K562 (cell line): ENCODE results near the gene ATP4B. TPM values are rescaled to one million over a fixed set of nuclear protein-coding genes. Genes with fewer than 3 reads are reported as not detected.

Experiments used
- ATAC-seq: fragments of 200-7000 bp; cut with Tn5 transposase; 3 replicates; pipeline ENCODE4 v1.9.1; 2020; ENCODE audit warnings: moderate library complexity
- BruUV-seq: library from RNA; stranded (reverse); fragments of 400-500 nt; replicated peaks from 2 replicates; lab custom pipeline; 2021; lab: Mats Ljungman, UMichigan
- CTCF ChIA-PET: fragments of 300-600 bp; formaldehyde crosslinking; extraction: SDS; loops from one replicate; lab custom pipeline; 2021; ENCODE audit warnings: low intra/inter-chr PET ratio; lab: Yijun Ruan, JAX
- POLR2A ChIA-PET: fragments of 300-600, 350-650 bp; sonication (Branson Sonifier 250); formaldehyde crosslinking; extraction: SDS; loops from one replicate; lab custom pipeline; 2021; ENCODE audit warnings: antibody characterized with exemption, inconsistent platforms; lab: Yijun Ruan, JAX
- DNase-seq, 4 experiments: peaks; one replicate each; pipeline versions ENCODE4 v3.0.0 to v3.0.0-alpha.2; 2011 to 2018; ENCODE audit warnings: low spot score in 3 of 4, mixed read lengths in 3 of 4; ENCODE audit errors: extremely low read depth in 1 of 4
- FAIRE-seq: peaks from 2 replicates; lab custom pipeline; 2011; peaks lifted over from hg19 to GRCh38; lab: Jason Lieb, UNC
- H2AFZ ChIP-seq: 2 replicates; pipeline ENCODE4 v1.6.0; 2011; ENCODE audit warnings: low read depth, low read length, control low read depth, inconsistent platforms
- H3K27ac ChIP-seq: fragments of 200-600 bp; 3 replicates; pipeline ENCODE4 v1.8.0; 2011; ENCODE audit warnings: low read depth, mild to moderate bottlenecking, control low read depth, inconsistent platforms, low read length, moderate library complexity, mixed read lengths; ENCODE audit errors: extremely low read depth
- H3K27me3 ChIP-seq, 2 experiments: fragments of 300-600 bp in 1 of 2; 2 replicates in 1 of 2; 3 replicates in 1 of 2; pipeline versions ENCODE4 v1.6.0 to v1.8.0; 2011; ENCODE audit warnings: inconsistent platforms in 2 of 2, low read length in 2 of 2, mild to moderate bottlenecking in 1 of 2, mixed read lengths in 1 of 2, moderate library complexity in 1 of 2; ENCODE audit not compliant: control insufficient read depth in 2 of 2, insufficient read depth in 2 of 2
- H3K36me3 ChIP-seq: fragments of 300-600 bp; 3 replicates; pipeline ENCODE4 v1.8.0; 2011; ENCODE audit warnings: mild to moderate bottlenecking, low read length, inconsistent platforms; ENCODE audit not compliant: control insufficient read depth, insufficient read depth
- H3K4me1 ChIP-seq, 2 experiments: fragments of 200-600 bp in 1 of 2; replicated peaks in 1 of 2; 2 replicates in 1 of 2; 3 replicates in 1 of 2; pipeline versions ENCODE4 v1.5.1 to v1.8.0; 2011; ENCODE audit warnings: inconsistent platforms in 2 of 2, low read length in 2 of 2, mild to moderate bottlenecking in 1 of 2, mixed read lengths in 1 of 2, moderate library complexity in 1 of 2; ENCODE audit not compliant: control insufficient read depth in 2 of 2, insufficient read depth in 2 of 2
- H3K4me2 ChIP-seq: 2 replicates; pipeline ENCODE4 v1.6.1; 2011; ENCODE audit warnings: low read length, control low read depth, inconsistent platforms, mixed read lengths; ENCODE audit not compliant: insufficient read depth
- H3K4me3 ChIP-seq: fragments of 200-600 bp; sonication (generic), shearing (Covaris generic); 2 replicates; pipeline ENCODE4 v1.5.1; 2016; ENCODE audit warnings: control low read depth, inconsistent platforms
- H3K79me2 ChIP-seq: fragments of 200-600 bp; 3 replicates; pipeline ENCODE4 v1.8.0; 2011; ENCODE audit warnings: low read length, inconsistent platforms; ENCODE audit not compliant: control insufficient read depth, insufficient read depth
- H3K9ac ChIP-seq, 2 experiments: 2 replicates each; pipeline versions ENCODE4 v1.6.0 to v1.6.1; 2011; ENCODE audit warnings: low read depth in 2 of 2, low read length in 2 of 2, control low read depth in 1 of 2, inconsistent platforms in 1 of 2, mild to moderate bottlenecking in 1 of 2, mixed read lengths in 1 of 2; ENCODE audit not compliant: insufficient read depth in 1 of 2
- H3K9me1 ChIP-seq: one replicate; pipeline ENCODE4 v1.6.0; 2011; ENCODE audit warnings: inconsistent platforms, mild to moderate bottlenecking, low read length, moderate library complexity; ENCODE audit not compliant: control insufficient read depth, insufficient read depth
- H3K9me3 ChIP-seq: replicated peaks from 2 replicates; pipeline ENCODE4 v1.5.1; 2011; ENCODE audit warnings: low read depth, low read length, inconsistent platforms; ENCODE audit not compliant: control insufficient read depth, insufficient read depth
- H4K20me1 ChIP-seq: replicated peaks from 2 replicates; pipeline ENCODE4 v1.6.1; 2011; ENCODE audit warnings: low read length, inconsistent platforms, mixed read lengths; ENCODE audit not compliant: control insufficient read depth, insufficient read depth
- E2F3 ChIP-seq: fragments of 250-450 bp; sonication (Bioruptor Pico); IDR thresholded peaks from 2 replicates; pipeline ENCODE4 v1.4.0; 2020; ENCODE audit warnings: mild to moderate bottlenecking
- KLF6 ChIP-seq: fragments of 250-450 bp; sonication (Bioruptor Pico); IDR thresholded peaks from 2 replicates; pipeline ENCODE4 v1.4.0; 2020; ENCODE audit warnings: mild to moderate bottlenecking, moderate library complexity, borderline replicate concordance
- MTA2 ChIP-seq: fragments of 450-650 bp; IDR thresholded peaks from 2 replicates; pipeline ENCODE4 v1.6.1; 2016; ENCODE audit warnings: low read depth
- POLR2AphosphoS5 ChIP-seq: IDR thresholded peaks from 2 replicates; pipeline ENCODE4 v1.6.1; 2011; ENCODE audit warnings: mild to moderate bottlenecking, low read depth, low read length, moderate library complexity; ENCODE audit not compliant: control insufficient read depth, insufficient read depth
- POLR2G ChIP-seq: fragments of 200-400 bp; formaldehyde crosslinking; IDR thresholded peaks from 2 replicates; pipeline ENCODE4 v1.6.1; 2017; ENCODE audit warnings: low read depth, mild to moderate bottlenecking, antibody characterized with exemption, low read length, moderate library complexity
- POLR3G ChIP-seq: IDR thresholded peaks from 2 replicates; pipeline ENCODE4 v1.6.1; 2011; ENCODE audit not compliant: insufficient read length, insufficient replicate concordance; ENCODE audit errors: extremely low read depth
- PRPF4 ChIP-seq: fragments of 200-400 bp; formaldehyde crosslinking; IDR thresholded peaks from one replicate; pipeline ENCODE4 v1.6.1; 2017; ENCODE audit warnings: low read length, low read depth, mild to moderate bottlenecking; ENCODE audit not compliant: insufficient read depth, poor library complexity, severe bottlenecking
- SMC3 ChIP-seq: conservative IDR thresholded peaks from 2 replicates; pipeline ENCODE4 v1.6.1; 2011; ENCODE audit warnings: low read depth, low read length, improper control_type of control experiment; ENCODE audit not compliant: insufficient read depth
- ZSCAN32 ChIP-seq: fragments of 450-650 bp; formaldehyde crosslinking; IDR thresholded peaks from 2 replicates; pipeline ENCODE4 v1.4.0; 2020; ENCODE audit warnings: mild to moderate bottlenecking, moderate library complexity
- WGBS: fragments of 100-300 bp; shearing (Covaris generic); methylation state at CpG from one replicate; pipeline ENCODE4 v1.1.6; 2016; ENCODE audit warnings: low coverage, mixed read lengths; ENCODE audit not compliant: insufficient coverage; ENCODE audit errors: missing lambda C conversion rate; 5-methylcytosine and 5-hydroxymethylcytosine counted together
- in situ Hi-C: fragments of 300-500 bp; cut with MboI; formaldehyde crosslinking; loops from 4 replicates; pipeline ENCODE4 v1.15.0; 2018; ENCODE audit warnings: inconsistent platforms, mixed read lengths
- intact Hi-C: fragments of 100-400 bp; cut with micrococcal nuclease; formaldehyde crosslinking; loops from 2 replicates; pipeline ENCODE4 v1.14.2; 2022
- polyA plus RNA-seq, 8 experiments: library from polyadenylated mRNA; depleted of rRNA in 4 of 8; stranded (reverse) in 5 of 8; unstranded in 3 of 8; fragments of >200 nt; fragmentation: Nextera tagmentation in 2 of 8; fragmentation: Illumina TruSeq in 1 of 8; extraction: Ambion mirVana in 2 of 8; extraction: Trizol in 1 of 8; gene quantifications; 2 replicates each; pipeline versions ENCODE4 v1.2.1 to v1.2.3, GENCODE V29; 2011 to 2014; ENCODE audit warnings: inconsistent platforms in 1 of 8, missing spikeins in 1 of 8
- total RNA-seq, 7 experiments: library from RNA; depleted of rRNA in 6 of 7; stranded (reverse); fragments of >200 nt in 6 of 7; fragmentation: Illumina TruSeq in 2 of 7; extraction: Trizol in 2 of 7; gene quantifications; 2 replicates each; pipeline versions ENCODE4 v1.2.1 to v1.2.3, GENCODE V29; 2011 to 2021; ENCODE audit warnings: low replicate concordance in 1 of 7
- TF ChIP-seq, protein P1 (sequence below): fragments of 450-650 bp; IDR thresholded peaks from 2 replicates; pipeline ENCODE4 v1.6.1; 2016; ENCODE audit warnings: missing biosample characterization, missing genetic modification characterization
- TF ChIP-seq, protein P2 (sequence below): fragments of 450-650 bp; IDR thresholded peaks from 2 replicates; pipeline ENCODE4 v1.6.1; 2018; ENCODE audit warnings: mild to moderate bottlenecking, low read depth; ENCODE audit not compliant: partially characterized antibody
- TF ChIP-seq, protein P3 (sequence below): fragments of 250-450 bp; sonication (Bioruptor Pico); IDR thresholded peaks from 2 replicates; pipeline ENCODE4 v1.5.0; 2020; ENCODE audit warnings: mild to moderate bottlenecking, borderline replicate concordance

The ATP4B gene
- total and polyA plus RNA-seq, 9 of the 15 experiments (the other 6 are each of a cell fraction or from before 2014, with no cell fraction given), result not detected

DNA sequence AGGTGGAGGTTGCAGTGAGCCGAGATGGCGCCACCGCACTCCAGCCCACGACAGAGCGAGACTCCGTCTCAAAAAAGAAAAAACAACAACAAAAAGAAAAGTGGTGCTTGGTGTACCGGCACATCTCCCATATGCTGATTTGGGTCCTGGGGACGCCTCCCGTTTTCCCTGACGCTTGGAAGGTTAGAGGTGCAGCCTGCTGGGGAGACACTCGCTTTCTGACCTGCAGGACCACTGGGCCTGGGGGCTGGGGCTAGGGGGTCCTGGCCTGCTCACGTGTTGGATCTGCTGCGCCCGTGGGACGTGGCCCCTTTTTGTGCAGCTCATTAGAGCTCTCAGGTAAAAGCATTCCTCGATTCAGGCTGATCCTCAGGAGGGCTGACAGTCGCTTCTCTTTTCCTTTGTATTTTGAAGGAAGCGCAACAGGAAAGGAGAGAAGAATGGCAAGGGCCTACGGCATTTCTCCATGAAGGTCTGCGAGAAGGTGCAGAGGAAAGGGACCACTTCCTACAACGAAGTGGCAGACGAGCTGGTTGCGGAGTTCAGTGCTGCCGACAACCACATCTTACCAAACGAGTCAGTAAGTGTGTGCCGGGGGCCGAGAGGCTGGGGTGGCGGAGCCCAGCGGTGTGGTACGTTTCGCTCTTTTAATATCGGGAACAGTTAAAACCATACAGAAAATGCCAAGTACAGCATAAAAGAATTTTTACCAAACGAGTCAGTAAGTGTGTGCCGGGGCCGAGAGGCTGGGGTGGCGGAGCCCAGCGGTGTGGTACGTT lies 25.1 kb downstream of the ATP4B start (continued):
- TF ChIP-seq, protein P1, sequence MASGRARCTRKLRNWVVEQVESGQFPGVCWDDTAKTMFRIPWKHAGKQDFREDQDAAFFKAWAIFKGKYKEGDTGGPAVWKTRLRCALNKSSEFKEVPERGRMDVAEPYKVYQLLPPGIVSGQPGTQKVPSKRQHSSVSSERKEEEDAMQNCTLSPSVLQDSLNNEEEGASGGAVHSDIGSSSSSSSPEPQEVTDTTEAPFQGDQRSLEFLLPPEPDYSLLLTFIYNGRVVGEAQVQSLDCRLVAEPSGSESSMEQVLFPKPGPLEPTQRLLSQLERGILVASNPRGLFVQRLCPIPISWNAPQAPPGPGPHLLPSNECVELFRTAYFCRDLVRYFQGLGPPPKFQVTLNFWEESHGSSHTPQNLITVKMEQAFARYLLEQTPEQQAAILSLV (tag), result no peak
- no peak for TF ChIP-seq E2F3 (CRISPR knock-in tag)
- TF ChIP-seq ZSCAN32 (CRISPR knock-in tag), result no peak
- TF ChIP-seq POLR2AphosphoS5, result no peak
- no peak for TF ChIP-seq KLF6 (CRISPR knock-in tag)
- TF ChIP-seq POLR3G, result no peak

DNA sequence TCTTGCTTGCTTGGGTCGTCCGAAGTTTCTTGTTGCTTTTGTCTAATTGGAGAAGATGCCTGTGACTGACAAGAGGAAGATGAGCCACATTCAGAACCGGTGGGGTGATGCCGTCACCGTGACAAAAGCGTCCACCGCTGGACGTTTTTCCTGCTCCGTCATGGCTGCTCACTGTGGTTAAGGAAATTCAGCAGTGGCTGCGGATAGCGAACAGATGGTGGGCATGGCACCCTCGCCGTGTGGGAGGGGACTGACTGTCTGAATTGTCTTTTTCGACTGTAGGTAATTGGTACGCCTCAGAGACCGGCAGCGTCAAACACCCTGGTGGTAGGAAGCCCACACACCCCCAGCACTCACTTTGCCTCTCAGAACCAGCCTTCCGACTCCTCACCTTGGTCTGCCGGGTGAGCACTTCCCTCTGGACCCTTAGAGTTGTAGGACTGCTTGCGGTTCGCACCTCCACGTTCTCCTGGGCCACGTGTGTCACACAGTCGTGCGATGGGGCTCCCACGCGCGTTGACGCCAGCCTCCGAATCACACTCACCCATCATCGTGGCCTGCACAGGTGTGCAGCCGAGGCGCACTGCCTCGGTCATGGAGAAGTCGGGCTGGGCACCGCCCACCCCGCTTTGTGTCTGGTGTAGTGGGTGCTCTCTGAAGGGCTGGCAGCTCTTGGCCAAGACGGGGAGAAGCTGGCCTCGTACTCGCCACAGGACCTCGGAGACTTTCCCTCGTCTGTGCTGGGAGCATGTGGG lies 26.5 kb downstream of the ATP4B start:
- no peak overlapping the region for H3K9ac ChIP-seq
- intact Hi-C loops (no loop called here), in situ Hi-C loops (no loop called here)
- H3K4me1 ChIP-seq, result no peaks in the 10 kb centered on the region
- DNase-seq, result no peak
- no peak for ATAC-seq
- no peak overlapping the region for H3K4me2 ChIP-seq
- no TSS peak for BruUV-seq
- H3K27me3 ChIP-seq, result no peaks in the 10 kb centered on the region
- TF ChIP-seq PRPF4 (no peak), MTA2 (no peak), POLR2G (peak; percentile 22; the same call in 1 of the 2 replicates), SMC3 (no peak)
- TF ChIP-seq, protein P2, sequence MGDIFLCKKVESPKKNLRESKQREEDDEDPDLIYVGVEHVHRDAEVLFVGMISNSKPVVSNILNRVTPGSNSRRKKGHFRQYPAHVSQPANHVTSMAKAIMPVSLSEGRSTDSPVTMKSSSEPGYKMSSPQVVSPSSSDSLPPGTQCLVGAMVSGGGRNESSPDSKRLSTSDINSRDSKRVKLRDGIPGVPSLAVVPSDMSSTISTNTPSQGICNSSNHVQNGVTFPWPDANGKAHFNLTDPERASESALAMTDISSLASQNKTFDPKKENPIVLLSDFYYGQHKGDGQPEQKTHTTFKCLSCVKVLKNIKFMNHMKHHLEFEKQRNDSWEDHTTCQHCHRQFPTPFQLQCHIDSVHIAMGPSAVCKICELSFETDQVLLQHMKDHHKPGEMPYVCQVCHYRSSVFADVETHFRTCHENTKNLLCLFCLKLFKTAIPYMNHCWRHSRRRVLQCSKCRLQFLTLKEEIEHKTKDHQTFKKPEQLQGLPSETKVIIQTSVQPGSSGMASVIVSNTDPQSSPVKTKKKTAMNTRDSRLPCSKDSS, result no peak
- TF ChIP-seq, protein P3, sequence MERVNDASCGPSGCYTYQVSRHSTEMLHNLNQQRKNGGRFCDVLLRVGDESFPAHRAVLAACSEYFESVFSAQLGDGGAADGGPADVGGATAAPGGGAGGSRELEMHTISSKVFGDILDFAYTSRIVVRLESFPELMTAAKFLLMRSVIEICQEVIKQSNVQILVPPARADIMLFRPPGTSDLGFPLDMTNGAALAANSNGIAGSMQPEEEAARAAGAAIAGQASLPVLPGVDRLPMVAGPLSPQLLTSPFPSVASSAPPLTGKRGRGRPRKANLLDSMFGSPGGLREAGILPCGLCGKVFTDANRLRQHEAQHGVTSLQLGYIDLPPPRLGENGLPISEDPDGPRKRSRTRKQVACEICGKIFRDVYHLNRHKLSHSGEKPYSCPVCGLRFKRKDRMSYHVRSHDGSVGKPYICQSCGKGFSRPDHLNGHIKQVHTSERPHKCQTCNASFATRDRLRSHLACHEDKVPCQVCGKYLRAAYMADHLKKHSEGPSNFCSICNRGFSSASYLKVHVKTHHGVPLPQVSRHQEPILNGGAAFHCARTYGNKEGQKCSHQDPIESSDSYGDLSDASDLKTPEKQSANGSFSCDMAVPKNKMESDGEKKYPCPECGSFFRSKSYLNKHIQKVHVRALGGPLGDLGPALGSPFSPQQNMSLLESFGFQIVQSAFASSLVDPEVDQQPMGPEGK (CRISPR knock-in tag), result no peak
- 95% methylated on average over 18 of the region's 42 CpGs for WGBS
- ChIA-PET POLR2A (interaction anchor here (0.6 kb wide), 2 partner anchors 8 to 17 kb away, joined by 3 read pairs; no protein-coding TSS in a partner anchor), CTCF (no interaction called here)
- no peaks in the 10 kb centered on the region for H4K20me1 ChIP-seq
- no peak overlapping the region for H3K4me3 ChIP-seq
- no peak overlapping the region for H3K27ac ChIP-seq
- no peak overlapping the region for H2AFZ ChIP-seq
- H3K79me2 ChIP-seq, result peaks cover 36% of the 10 kb centered on the region
- no peaks in the 10 kb centered on the region for H3K9me1 ChIP-seq
- no peak for FAIRE-seq
- H3K36me3 ChIP-seq, result peaks cover 95% of the 10 kb centered on the region; the same call in 2 of the 3 replicates
- no peaks in the 10 kb centered on the region for H3K9me3 ChIP-seq
